K562 (cell line): Measurements from ENCODE around the gene FOXN3. TPM values are rescaled to one million over a fixed set of nuclear protein-coding genes. Genes with fewer than 3 reads are reported as not detected.

Source experiments
- ATAC-seq: fragments of 200-7000 bp; cut with Tn5 transposase; 3 replicates; pipeline ENCODE4 v1.9.1; 2020; ENCODE audit warnings: moderate library complexity
- BruUV-seq: library from RNA; stranded (reverse); fragments of 400-500 nt; replicated peaks from 2 replicates; lab custom pipeline; 2021; lab: Mats Ljungman, UMichigan
- CTCF ChIA-PET: fragments of 300-600 bp; formaldehyde crosslinking; extraction: SDS; loops from one replicate; lab custom pipeline; 2021; ENCODE audit warnings: low intra/inter-chr PET ratio; lab: Yijun Ruan, JAX
- POLR2A ChIA-PET: fragments of 300-600, 350-650 bp; sonication (Branson Sonifier 250); formaldehyde crosslinking; extraction: SDS; loops from one replicate; lab custom pipeline; 2021; ENCODE audit warnings: antibody characterized with exemption, inconsistent platforms; lab: Yijun Ruan, JAX
- DNase-seq, 4 experiments: peaks; one replicate each; pipeline versions ENCODE4 v3.0.0 to v3.0.0-alpha.2; 2011 to 2018; ENCODE audit warnings: low spot score in 3 of 4, mixed read lengths in 3 of 4; ENCODE audit errors: extremely low read depth in 1 of 4
- FAIRE-seq: peaks from 2 replicates; lab custom pipeline; 2011; peaks lifted over from hg19 to GRCh38; lab: Jason Lieb, UNC
- H2AFZ ChIP-seq: 2 replicates; pipeline ENCODE4 v1.6.0; 2011; ENCODE audit warnings: low read depth, low read length, control low read depth, inconsistent platforms
- H3K27ac ChIP-seq: fragments of 200-600 bp; 3 replicates; pipeline ENCODE4 v1.8.0; 2011; ENCODE audit warnings: low read depth, mild to moderate bottlenecking, control low read depth, inconsistent platforms, low read length, moderate library complexity, mixed read lengths; ENCODE audit errors: extremely low read depth
- H3K27me3 ChIP-seq, 2 experiments: fragments of 300-600 bp in 1 of 2; 2 replicates in 1 of 2; 3 replicates in 1 of 2; pipeline versions ENCODE4 v1.6.0 to v1.8.0; 2011; ENCODE audit warnings: inconsistent platforms in 2 of 2, low read length in 2 of 2, mild to moderate bottlenecking in 1 of 2, mixed read lengths in 1 of 2, moderate library complexity in 1 of 2; ENCODE audit not compliant: control insufficient read depth in 2 of 2, insufficient read depth in 2 of 2
- H3K36me3 ChIP-seq: fragments of 300-600 bp; 3 replicates; pipeline ENCODE4 v1.8.0; 2011; ENCODE audit warnings: mild to moderate bottlenecking, low read length, inconsistent platforms; ENCODE audit not compliant: control insufficient read depth, insufficient read depth
- H3K4me1 ChIP-seq, 2 experiments: fragments of 200-600 bp in 1 of 2; replicated peaks in 1 of 2; 2 replicates in 1 of 2; 3 replicates in 1 of 2; pipeline versions ENCODE4 v1.5.1 to v1.8.0; 2011; ENCODE audit warnings: inconsistent platforms in 2 of 2, low read length in 2 of 2, mild to moderate bottlenecking in 1 of 2, mixed read lengths in 1 of 2, moderate library complexity in 1 of 2; ENCODE audit not compliant: control insufficient read depth in 2 of 2, insufficient read depth in 2 of 2
- H3K4me2 ChIP-seq: 2 replicates; pipeline ENCODE4 v1.6.1; 2011; ENCODE audit warnings: low read length, control low read depth, inconsistent platforms, mixed read lengths; ENCODE audit not compliant: insufficient read depth
- H3K4me3 ChIP-seq: fragments of 200-600 bp; sonication (generic), shearing (Covaris generic); 2 replicates; pipeline ENCODE4 v1.5.1; 2016; ENCODE audit warnings: control low read depth, inconsistent platforms
- H3K79me2 ChIP-seq: fragments of 200-600 bp; 3 replicates; pipeline ENCODE4 v1.8.0; 2011; ENCODE audit warnings: low read length, inconsistent platforms; ENCODE audit not compliant: control insufficient read depth, insufficient read depth
- H3K9ac ChIP-seq, 2 experiments: 2 replicates each; pipeline versions ENCODE4 v1.6.0 to v1.6.1; 2011; ENCODE audit warnings: low read depth in 2 of 2, low read length in 2 of 2, control low read depth in 1 of 2, inconsistent platforms in 1 of 2, mild to moderate bottlenecking in 1 of 2, mixed read lengths in 1 of 2; ENCODE audit not compliant: insufficient read depth in 1 of 2
- H3K9me1 ChIP-seq: one replicate; pipeline ENCODE4 v1.6.0; 2011; ENCODE audit warnings: inconsistent platforms, mild to moderate bottlenecking, low read length, moderate library complexity; ENCODE audit not compliant: control insufficient read depth, insufficient read depth
- H3K9me3 ChIP-seq: replicated peaks from 2 replicates; pipeline ENCODE4 v1.5.1; 2011; ENCODE audit warnings: low read depth, low read length, inconsistent platforms; ENCODE audit not compliant: control insufficient read depth, insufficient read depth
- H4K20me1 ChIP-seq: replicated peaks from 2 replicates; pipeline ENCODE4 v1.6.1; 2011; ENCODE audit warnings: low read length, inconsistent platforms, mixed read lengths; ENCODE audit not compliant: control insufficient read depth, insufficient read depth
- SREBF2 ChIP-seq: sonication (generic); formaldehyde crosslinking; IDR thresholded peaks from 2 replicates; pipeline ENCODE4 v1.4.0; 2020; ENCODE audit warnings: mild to moderate bottlenecking, missing genetic modification reagents
- WGBS: fragments of 100-300 bp; shearing (Covaris generic); methylation state at CpG from one replicate; pipeline ENCODE4 v1.1.6; 2016; ENCODE audit warnings: low coverage, mixed read lengths; ENCODE audit not compliant: insufficient coverage; ENCODE audit errors: missing lambda C conversion rate; 5-methylcytosine and 5-hydroxymethylcytosine counted together
- in situ Hi-C: fragments of 300-500 bp; cut with MboI; formaldehyde crosslinking; loops from 4 replicates; pipeline ENCODE4 v1.15.0; 2018; ENCODE audit warnings: inconsistent platforms, mixed read lengths
- intact Hi-C: fragments of 100-400 bp; cut with micrococcal nuclease; formaldehyde crosslinking; loops from 2 replicates; pipeline ENCODE4 v1.14.2; 2022
- polyA plus RNA-seq, 8 experiments: library from polyadenylated mRNA; depleted of rRNA in 4 of 8; stranded (reverse) in 5 of 8; unstranded in 3 of 8; fragments of >200 nt; fragmentation: Nextera tagmentation in 2 of 8; fragmentation: Illumina TruSeq in 1 of 8; extraction: Ambion mirVana in 2 of 8; extraction: Trizol in 1 of 8; gene quantifications; 2 replicates each; pipeline versions ENCODE4 v1.2.1 to v1.2.3, GENCODE V29; 2011 to 2014; ENCODE audit warnings: inconsistent platforms in 1 of 8, missing spikeins in 1 of 8
- total RNA-seq, 7 experiments: library from RNA; depleted of rRNA in 6 of 7; stranded (reverse); fragments of >200 nt in 6 of 7; fragmentation: Illumina TruSeq in 2 of 7; extraction: Trizol in 2 of 7; gene quantifications; 2 replicates each; pipeline versions ENCODE4 v1.2.1 to v1.2.3, GENCODE V29; 2011 to 2021; ENCODE audit warnings: low replicate concordance in 1 of 7
- TF ChIP-seq, protein P1 (sequence below), 2 experiments: fragments of 200-800 bp in 1 of 2; sonication (Bioruptor generic) in 1 of 2; sonication (generic) in 1 of 2; formaldehyde crosslinking in 1 of 2; IDR thresholded peaks in 1 of 2; conservative IDR thresholded peaks in 1 of 2; 2 replicates each; pipeline versions ENCODE4 v1.5.0 to v1.6.1; 2016 to 2020; ENCODE audit warnings: missing compliant biosample characterization in 1 of 2, missing genetic modification characterization in 1 of 2, missing genetic modification reagents in 1 of 2

FOXN3 gene
- total and polyA plus RNA-seq, 9 of the 15 experiments (the other 6 are each of a cell fraction or from before 2014, with no cell fraction given): 0.07 to 1.3 (median 0.40) TPM

DNA sequence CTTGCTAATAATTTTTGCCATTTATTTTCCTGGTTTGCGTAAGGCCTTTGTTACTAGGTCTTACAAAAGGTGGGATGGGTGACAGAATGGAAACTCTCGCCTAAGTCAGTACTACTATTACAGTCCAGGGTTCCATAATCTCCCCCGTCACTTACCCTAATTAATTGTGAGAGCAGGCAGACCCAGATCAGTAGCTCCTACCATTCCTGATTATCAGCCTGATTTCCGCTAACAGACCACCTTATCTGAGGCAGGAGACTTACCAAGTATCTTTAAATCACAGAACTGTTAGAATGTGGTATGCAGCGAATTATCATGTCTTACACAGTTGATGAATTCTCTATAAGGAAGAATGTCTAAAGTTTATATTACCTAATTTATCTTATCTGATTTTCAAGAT is 234.7 kb downstream of the FOXN3 start (continued):
- TF ChIP-seq, protein P1, sequence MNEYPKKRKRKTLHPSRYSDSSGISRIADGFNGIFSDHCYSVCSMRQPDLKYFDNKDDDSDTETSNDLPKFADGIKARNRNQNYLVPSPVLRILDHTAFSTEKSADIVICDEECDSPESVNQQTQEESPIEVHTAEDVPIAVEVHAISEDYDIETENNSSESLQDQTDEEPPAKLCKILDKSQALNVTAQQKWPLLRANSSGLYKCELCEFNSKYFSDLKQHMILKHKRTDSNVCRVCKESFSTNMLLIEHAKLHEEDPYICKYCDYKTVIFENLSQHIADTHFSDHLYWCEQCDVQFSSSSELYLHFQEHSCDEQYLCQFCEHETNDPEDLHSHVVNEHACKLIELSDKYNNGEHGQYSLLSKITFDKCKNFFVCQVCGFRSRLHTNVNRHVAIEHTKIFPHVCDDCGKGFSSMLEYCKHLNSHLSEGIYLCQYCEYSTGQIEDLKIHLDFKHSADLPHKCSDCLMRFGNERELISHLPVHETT (CRISPR knock-in tag; conservative IDR thresholded peaks at IDR 0.05 in 1 of 2, IDR thresholded peaks at IDR 0.05 in 1 of 2): no peak

DNA sequence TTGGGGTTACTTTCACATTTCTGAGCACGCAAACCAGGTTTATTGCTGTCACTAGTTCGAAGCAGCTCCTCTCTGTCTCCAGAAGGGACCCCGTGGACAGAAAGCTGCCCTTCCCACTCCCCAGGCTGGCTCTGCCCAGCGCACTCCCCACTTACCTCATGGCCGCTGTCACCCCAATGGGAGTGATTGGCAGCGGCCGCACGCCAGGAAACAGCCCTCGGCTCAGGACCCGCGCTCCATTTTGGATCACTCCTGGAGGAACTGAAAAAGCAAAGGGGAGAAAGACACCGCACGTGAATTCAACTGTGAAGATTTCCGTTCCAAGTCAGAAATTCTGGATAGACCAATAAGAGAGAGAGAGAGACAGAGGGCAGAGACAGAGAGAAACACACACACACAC is 236.5 kb downstream of the FOXN3 start:
- ATAC-seq: no peak
- intact Hi-C loops (no loop called here), in situ Hi-C loops (no loop called here)
- Histone ChIP-seq H3K9me3 (no peaks in the 10 kb centered on the region), H3K9ac (no peak overlapping the region), H3K27ac (no peak overlapping the region), H3K4me1 (no peaks in the 10 kb centered on the region; a peak in 1 of 5 replicates), H3K9me1 (no peaks in the 10 kb centered on the region), H4K20me1 (no peaks in the 10 kb centered on the region), H3K36me3 (no peaks in the 10 kb centered on the region), H3K4me3 (no peak overlapping the region), H3K79me2 (no peaks in the 10 kb centered on the region), H3K4me2 (no peak overlapping the region), H2AFZ (no peak overlapping the region), H3K27me3 (peaks cover 2 to 33% of the 10 kb centered on the region in 2 experiments; a peak in 4 of 5 replicates)
- no TSS peak for BruUV-seq
- CTCF ChIA-PET: no interaction called here
- TF ChIP-seq SREBF2 (CRISPR knock-in tag): no peak
- FAIRE-seq: no peak
- POLR2A ChIA-PET: interaction anchor here (0.6 to 1.0 kb wide), 2 partner anchors 16 to 987 kb away, joined by 3 read pairs; no protein-coding TSS in a partner anchor
- 8% methylated on average over 11 of the region's 14 CpGs for WGBS
- DNase-seq: no peak
